Central memory CD4-positive, alpha-beta T cell (primary cell): ENCODE results near the gene ELOVL5.

ENCODE experiments used
- DNase-seq: peaks from one replicate; pipeline ENCODE4 v3.0.0; 2022

The ELOVL5 gene

GRCh38 chr6:53236241-53236640, 112.5 kb downstream of the ELOVL5 start:
- DNase-seq: no peak

GRCh38 chr6:53235508-53235907, 113.2 kb downstream of the ELOVL5 start:
- no peak for DNase-seq

- DNase-seq: no peak
These were observed 115.4 kb downstream of the ELOVL5 start for GRCh38 chr6:53233309-53233708.

GRCh38 chr6:53230775-53231467, 117.8 kb downstream of the ELOVL5 start:
- no peak for DNase-seq

GRCh38 chr6:53227847-53228246, 120.9 kb downstream of the ELOVL5 start:
- DNase-seq: no peak

GRCh38 chr6:53220605-53221004, 128.1 kb downstream of the ELOVL5 start:
- DNase-seq: no peak
